ENCODE measurements around the gene ZC3H12D.

- TF ChIP-seq EZH2 (IDR thresholded peaks at IDR 0.05; ENCODE audit: low read depth) (no peak), CTCF (conservative IDR thresholded peaks at IDR 0.05) (no peak)
Measured at GRCh38 chr6:149409617-149410016, 75.2 kb downstream of the ZC3H12D start.
